ENCODE data around the gene RNF2. TPM values are rescaled to one million over a fixed set of nuclear protein-coding genes. Genes with fewer than 3 reads are reported as not detected.

RNF2 gene
- total RNA-seq, 1 experiment from 2014 or later = 23.3 TPM

GRCh38 chr1:185042737-185043136, 2.6 kb upstream of the RNF2 start:
- BruUV-seq (replicated peaks) = no TSS peak
- CTCF ChIA-PET = no interaction called here
- H3K27me3 Mint-ChIP-seq (ENCODE audit: unreplicated experiment) = no peaks in the 10 kb centered on the region
- H3K27ac Mint-ChIP-seq (ENCODE audit: unreplicated experiment) = no peak overlapping the region
- no peak overlapping the region for H3K4me3 Mint-ChIP-seq (ENCODE audit: low read depth, unreplicated experiment)
- TF ChIP-seq CTCF (IDR thresholded peaks at IDR 0.05; ENCODE audit: unreplicated experiment) = no peak
- no peaks in the 10 kb centered on the region for H3K9me3 Mint-ChIP-seq (ENCODE audit: low read depth, unreplicated experiment)
- peaks cover 12% of the 10 kb centered on the region for H3K4me1 Mint-ChIP-seq (ENCODE audit: low read depth, unreplicated experiment)
- no peak for DNase-seq
- intact Hi-C loops (cut with micrococcal nuclease; ENCODE audit: unreplicated experiment) = no loop called here
- H3K36me3 Mint-ChIP-seq (ENCODE audit: insufficient read depth, unreplicated experiment) = peaks cover 25% of the 10 kb centered on the region

- intact Hi-C loops (cut with micrococcal nuclease; ENCODE audit: unreplicated experiment) = no loop called here
- Mint-ChIP-seq H3K36me3 (ENCODE audit: insufficient read depth, unreplicated experiment) (peaks cover 25% of the 10 kb centered on the region), H3K4me3 (ENCODE audit: low read depth, unreplicated experiment) (peak overlapping the region; percentile 91), H3K9me3 (ENCODE audit: low read depth, unreplicated experiment) (no peaks in the 10 kb centered on the region), H3K4me1 (ENCODE audit: low read depth, unreplicated experiment) (peaks cover 18% of the 10 kb centered on the region), H3K27ac (ENCODE audit: unreplicated experiment) (peak overlapping the region; percentile 81), H3K27me3 (ENCODE audit: unreplicated experiment) (no peaks in the 10 kb centered on the region)
- DNase-seq = no peak
- BruUV-seq (replicated peaks) = no TSS peak
- CTCF ChIA-PET = interaction anchor here (0.7 to 1.4 kb wide), 6 partner anchors 9 to 126 kb away, joined by 3 read pairs; no protein-coding TSS in a partner anchor
- no peak for TF ChIP-seq CTCF (IDR thresholded peaks at IDR 0.05; ENCODE audit: unreplicated experiment)
Measured at GRCh38 chr1:185044387-185044786, 971 bp upstream of the RNF2 start.

- TF ChIP-seq CTCF (IDR thresholded peaks at IDR 0.05; ENCODE audit: unreplicated experiment) = no peak
- Mint-ChIP-seq H3K4me3 (ENCODE audit: low read depth, unreplicated experiment) (peak overlapping the region; percentile 91), H3K4me1 (ENCODE audit: low read depth, unreplicated experiment) (peaks cover 20% of the 10 kb centered on the region), H3K9me3 (ENCODE audit: low read depth, unreplicated experiment) (no peaks in the 10 kb centered on the region), H3K36me3 (ENCODE audit: insufficient read depth, unreplicated experiment) (peaks cover 25% of the 10 kb centered on the region), H3K27me3 (ENCODE audit: unreplicated experiment) (no peaks in the 10 kb centered on the region), H3K27ac (ENCODE audit: unreplicated experiment) (peak overlapping the region; percentile 86)
- peak; percentile 40 for DNase-seq
- CTCF ChIA-PET = interaction anchor here (0.6 to 1.4 kb wide), 6 partner anchors 21 to 1405 kb away, joined by 3 to 5 read pairs (median 3); partner anchors contain the start of gene NIBAN1
- no TSS peak for BruUV-seq (replicated peaks)
- intact Hi-C loops (cut with micrococcal nuclease; ENCODE audit: unreplicated experiment) = no loop called here
Measured at GRCh38 chr1:185045814-185046492, 595 bp downstream of the RNF2 start.

- peaks cover 25% of the 10 kb centered on the region for H3K36me3 Mint-ChIP-seq (ENCODE audit: insufficient read depth, unreplicated experiment)
- DNase-seq = no peak
- peak overlapping the region; percentile 91 for H3K4me3 Mint-ChIP-seq (ENCODE audit: low read depth, unreplicated experiment)
- BruUV-seq (replicated peaks) = TSS peak; percentile 47
- H3K9me3 Mint-ChIP-seq (ENCODE audit: low read depth, unreplicated experiment) = no peaks in the 10 kb centered on the region
- intact Hi-C loops (cut with micrococcal nuclease; ENCODE audit: unreplicated experiment) = no loop called here
- peaks cover 25% of the 10 kb centered on the region for H3K4me1 Mint-ChIP-seq (ENCODE audit: low read depth, unreplicated experiment)
- no peak for TF ChIP-seq CTCF (IDR thresholded peaks at IDR 0.05; ENCODE audit: unreplicated experiment)
- peak overlapping the region; percentile 86 for H3K27ac Mint-ChIP-seq (ENCODE audit: unreplicated experiment)
- CTCF ChIA-PET = no interaction called here
- H3K27me3 Mint-ChIP-seq (ENCODE audit: unreplicated experiment) = no peaks in the 10 kb centered on the region
Measured at GRCh38 chr1:185046668-185047067, 1.3 kb downstream of the RNF2 start.
